ENCODE data around the gene FAM131A.

The FAM131A gene

DNA sequence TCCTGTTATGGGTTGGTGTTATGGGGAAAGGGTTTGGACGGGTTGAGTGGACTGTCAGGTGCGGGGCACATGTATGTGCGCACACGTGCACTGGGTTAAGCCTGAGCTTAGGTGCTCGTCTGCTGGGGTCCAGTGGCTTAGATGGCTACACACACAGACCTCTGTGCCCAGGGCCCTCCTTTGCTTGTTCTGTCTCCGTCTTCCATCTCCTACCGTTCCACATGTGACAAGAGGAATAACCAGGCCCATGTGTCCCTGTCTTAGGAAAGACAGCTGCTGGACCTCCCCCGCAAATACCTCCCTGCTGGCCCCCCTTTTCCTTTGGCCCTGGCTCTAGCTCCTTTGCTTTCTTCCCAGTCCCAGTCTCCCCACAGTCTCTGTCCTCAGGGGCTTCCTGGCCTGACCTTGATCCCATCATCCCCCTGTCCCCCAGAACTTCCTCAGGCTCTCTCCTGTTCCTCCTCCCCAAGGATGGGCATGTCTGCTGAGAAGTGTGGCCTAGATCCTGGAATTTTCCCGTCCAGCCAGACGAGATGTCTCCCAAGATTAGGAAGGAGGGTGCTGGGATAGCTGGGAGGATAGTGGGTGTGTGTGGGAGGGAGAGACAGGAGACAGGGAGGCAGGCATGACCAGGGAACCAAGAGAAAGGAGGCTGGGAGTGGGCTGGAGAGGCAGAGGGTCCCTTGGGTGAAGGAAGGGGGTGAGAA, 41.4 kb downstream of the FAM131A start:
- DNase-seq = no peak

DNA sequence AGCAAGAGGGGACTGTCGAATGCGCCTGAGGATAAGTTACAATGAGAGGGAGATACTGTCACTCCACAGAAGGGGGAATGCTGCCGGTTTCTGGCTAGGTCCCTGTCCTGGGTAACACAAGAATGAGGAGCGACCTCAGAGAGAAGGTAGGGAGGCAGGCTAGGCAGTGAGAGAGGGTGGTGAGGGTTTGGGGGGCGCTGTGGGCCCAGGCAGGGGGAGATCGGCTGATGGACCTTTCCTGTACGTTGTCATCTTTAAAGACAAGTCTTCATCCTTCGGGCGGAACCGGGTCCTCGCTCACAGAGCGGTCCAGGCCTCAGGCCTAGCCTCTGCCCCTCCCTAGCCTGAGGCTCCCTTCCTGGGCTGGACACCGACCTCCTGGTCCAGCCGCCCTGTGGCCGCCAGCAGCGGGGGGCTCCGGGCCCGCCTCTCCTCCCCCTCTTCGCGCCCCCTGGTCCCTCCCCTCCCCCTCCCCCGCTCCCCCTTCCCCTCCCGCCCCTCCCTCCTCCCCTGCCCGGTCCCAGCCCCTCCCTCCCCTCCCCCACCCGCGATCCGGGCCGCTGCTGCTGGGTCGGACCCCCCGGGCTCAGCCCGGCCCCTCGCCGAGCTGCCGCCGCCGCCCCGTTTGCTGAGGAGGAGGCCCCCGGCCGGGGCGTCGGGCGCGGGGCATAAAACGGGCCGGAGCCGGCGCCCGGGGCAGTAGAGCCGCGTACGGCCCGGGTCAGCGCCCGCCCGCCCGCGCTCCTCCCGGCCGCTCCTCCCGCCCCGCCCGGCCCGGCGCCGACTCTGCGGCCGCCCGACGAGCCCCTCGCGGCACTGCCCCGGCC, 42.2 kb downstream of the FAM131A start, which contains the start of gene CHRD:
Gene CHRD, plus strand, starts transcription at position 697 of the 827 bp plus-strand sequence. CDS start 265 bp downstream, outside the sequence.
- DNase-seq = no peak

DNA sequence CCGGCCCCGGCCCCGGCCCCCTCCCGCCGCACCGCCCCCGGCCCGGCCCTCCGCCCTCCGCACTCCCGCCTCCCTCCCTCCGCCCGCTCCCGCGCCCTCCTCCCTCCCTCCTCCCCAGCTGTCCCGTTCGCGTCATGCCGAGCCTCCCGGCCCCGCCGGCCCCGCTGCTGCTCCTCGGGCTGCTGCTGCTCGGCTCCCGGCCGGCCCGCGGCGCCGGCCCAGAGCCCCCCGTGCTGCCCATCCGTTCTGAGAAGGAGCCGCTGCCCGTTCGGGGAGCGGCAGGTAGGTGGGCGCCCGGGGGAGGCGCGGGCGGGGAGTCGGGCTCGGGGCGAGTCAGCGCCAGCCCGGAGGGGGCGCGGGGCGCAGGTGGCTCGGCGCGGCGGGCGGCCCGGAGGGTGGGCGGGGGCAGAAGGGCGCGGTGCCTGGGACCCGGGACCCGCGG, 42.8 kb downstream of the FAM131A start:
- DNase-seq = peak; percentile 46

DNA sequence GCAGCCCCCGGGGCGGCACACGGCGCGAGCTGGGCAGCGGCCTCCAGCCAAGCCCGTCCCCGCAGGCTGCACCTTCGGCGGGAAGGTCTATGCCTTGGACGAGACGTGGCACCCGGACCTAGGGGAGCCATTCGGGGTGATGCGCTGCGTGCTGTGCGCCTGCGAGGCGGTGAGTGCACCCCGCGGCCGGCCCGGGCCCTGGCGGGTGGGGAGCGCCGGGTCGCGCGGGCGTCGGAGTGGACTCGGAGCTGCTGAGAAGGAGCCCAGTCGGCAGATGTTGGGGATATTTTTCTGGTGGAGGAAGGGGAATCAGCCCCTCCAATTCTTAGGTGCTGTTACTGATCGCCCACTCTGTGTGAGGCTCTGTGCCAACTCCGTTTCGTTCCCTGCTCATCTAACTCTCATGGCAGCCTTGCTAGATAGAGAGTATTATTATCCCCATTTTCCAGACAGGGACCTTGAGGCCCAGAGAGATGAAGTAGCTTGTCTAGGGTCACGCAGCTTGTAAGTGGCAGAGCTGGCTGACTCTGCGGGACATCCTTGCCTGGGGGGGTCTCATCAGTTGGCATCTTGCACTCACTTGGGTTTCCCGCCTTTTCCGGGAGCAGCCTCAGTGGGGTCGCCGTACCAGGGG, 43.3 kb downstream of the FAM131A start:
- no peak for DNase-seq

- no peak for DNase-seq
These were observed 44.1 kb downstream of the FAM131A start for GRCh38 chr3:184381261-184382224.

DNA sequence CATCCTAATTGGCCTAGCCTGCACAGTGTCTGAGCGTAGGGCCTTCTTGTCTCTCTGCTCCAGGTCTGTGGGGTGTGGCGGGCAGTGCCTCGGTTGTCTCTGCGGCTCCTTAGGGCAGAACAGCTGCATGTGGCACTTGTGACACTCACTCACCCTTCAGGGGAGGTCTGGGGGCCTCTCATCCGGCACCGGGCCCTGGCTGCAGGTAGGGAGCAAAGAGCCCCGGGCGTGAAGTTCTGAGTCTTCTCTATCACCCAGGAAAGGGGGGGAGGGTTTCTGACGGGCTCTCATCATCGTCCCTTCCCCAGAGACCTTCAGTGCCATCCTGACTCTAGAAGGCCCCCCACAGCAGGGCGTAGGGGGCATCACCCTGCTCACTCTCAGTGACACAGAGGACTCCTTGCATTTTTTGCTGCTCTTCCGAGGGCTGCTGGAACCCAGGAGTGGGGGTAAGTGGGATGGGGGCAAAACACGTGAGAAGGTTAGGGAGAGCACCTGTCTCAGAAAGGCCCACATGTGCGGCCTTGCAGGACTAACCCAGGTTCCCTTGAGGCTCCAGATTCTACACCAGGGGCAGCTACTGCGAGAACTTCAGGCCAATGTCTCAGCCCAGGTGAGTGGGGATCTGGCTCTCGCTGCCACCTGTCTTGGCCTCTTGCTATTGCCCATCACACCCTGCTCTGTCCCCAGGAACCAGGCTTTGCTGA, 45.1 kb downstream of the FAM131A start:
- DNase-seq = no peak

DNA sequence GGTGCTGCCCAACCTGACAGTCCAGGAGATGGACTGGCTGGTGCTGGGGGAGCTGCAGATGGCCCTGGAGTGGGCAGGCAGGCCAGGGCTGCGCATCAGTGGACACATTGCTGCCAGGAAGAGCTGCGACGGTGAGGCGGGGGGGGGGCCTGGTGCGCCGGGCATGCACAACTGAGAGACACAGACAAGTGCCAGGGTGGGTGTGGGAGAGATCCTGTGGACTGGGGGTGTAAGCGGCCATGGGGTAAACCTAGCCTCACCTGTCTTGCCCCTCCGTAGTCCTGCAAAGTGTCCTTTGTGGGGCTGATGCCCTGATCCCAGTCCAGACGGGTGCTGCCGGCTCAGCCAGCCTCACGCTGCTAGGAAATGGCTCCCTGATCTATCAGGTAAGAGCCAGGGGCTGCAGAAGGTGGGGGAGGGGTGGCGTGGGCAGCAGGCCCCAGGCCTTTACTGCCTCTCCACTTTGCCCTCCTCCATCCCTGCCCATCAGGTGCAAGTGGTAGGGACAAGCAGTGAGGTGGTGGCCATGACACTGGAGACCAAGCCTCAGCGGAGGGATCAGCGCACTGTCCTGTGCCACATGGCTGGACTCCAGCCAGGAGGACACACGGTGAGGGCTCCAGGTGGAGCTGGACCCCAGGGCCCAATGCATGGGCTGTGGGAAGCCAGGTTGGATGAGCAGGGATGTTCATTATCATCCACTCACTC, 45.8 kb downstream of the FAM131A start:
- no peak for DNase-seq

GRCh38 chr3:184384342-184384741, 46.9 kb downstream of the FAM131A start:
- no peak for DNase-seq

DNA sequence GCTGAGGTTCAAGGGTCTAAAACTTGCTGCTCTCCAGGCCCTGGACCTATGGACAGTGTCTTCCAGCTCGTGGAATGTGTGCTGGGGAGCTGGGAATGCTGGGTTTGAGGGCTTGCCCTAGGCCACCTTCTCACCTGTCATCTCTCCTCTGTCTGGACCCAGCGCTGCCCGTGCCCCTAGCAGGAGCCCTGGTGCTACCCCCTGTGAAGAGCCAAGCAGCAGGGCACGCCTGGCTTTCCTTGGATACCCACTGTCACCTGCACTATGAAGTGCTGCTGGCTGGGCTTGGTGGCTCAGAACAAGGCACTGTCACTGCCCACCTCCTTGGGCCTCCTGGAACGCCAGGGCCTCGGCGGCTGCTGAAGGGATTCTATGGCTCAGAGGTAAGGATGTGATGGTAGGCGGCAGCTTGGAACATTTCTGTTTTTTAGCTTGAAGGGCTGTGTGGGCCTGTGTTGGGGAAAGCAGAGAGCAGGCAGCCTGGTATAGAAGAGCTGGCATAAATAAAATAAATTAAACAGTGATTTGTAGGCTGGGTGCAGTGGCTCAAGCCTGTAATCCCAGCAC, 47.5 kb downstream of the FAM131A start:
- DNase-seq = no peak

DNA sequence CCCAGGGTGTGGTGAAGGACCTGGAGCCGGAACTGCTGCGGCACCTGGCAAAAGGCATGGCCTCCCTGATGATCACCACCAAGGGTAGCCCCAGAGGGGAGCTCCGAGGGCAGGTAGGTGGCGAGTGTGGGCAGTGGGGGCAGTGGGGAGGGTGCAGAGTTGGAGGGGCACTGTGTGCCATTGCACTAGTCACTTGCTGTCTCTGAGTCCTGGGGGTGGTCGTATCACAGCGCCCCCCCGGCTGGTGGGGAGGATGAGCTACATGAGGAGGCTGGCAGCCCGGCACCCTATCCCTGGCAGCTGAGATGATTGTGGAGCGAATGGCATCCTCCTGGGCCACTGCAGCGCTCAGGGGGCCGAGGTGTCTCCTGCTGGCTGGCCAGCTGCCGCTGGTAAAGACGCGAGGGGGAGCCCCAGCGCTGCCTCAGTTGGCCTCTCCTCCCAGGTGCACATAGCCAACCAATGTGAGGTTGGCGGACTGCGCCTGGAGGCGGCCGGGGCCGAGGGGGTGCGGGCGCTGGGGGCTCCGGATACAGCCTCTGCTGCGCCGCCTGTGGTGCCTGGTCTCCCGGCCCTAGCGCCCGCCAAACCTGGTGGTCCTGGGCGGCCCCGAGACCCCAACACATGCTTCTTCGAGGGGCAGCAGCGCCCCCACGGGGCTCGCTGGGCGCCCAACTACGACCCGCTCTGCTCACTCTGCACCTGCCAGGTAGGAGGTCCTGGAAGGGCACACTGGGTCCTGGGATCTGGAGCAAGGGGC, 48.8 kb downstream of the FAM131A start:
- no peak for DNase-seq

GRCh38 chr3:184387174-184387714, 49.8 kb downstream of the FAM131A start:
- DNase-seq = no peak

GRCh38 chr3:184388164-184388935, 51.0 kb downstream of the FAM131A start:
- no peak for DNase-seq

DNA sequence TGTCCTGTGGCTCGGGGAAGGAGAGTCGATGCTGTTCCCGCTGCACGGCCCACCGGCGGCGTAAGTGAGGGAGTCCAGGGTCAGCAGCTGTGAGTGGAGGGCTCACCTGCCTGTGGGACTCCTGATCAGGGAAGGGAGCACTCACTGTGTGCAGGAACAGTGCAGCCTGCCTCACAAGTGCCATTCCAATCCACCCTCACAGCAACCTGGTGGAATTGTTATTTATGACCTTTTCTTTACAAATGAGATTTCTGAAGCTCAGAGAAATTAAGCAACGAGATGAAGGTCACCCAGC, 51.5 kb downstream of the FAM131A start:
- DNase-seq = no peak

DNA sequence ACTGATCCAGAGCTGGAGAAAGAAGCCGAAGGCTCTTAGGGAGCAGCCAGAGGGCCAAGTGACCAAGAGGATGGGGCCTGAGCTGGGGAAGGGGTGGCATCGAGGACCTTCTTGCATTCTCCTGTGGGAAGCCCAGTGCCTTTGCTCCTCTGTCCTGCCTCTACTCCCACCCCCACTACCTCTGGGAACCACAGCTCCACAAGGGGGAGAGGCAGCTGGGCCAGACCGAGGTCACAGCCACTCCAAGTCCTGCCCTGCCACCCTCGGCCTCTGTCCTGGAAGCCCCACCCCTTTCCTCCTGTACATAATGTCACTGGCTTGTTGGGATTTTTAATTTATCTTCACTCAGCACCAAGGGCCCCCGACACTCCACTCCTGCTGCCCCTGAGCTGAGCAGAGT, 52.0 kb downstream of the FAM131A start:
- DNase-seq = no peak

- DNase-seq = no peak
These were observed 52.6 kb downstream of the FAM131A start for GRCh38 chr3:184389935-184390528.

DNA sequence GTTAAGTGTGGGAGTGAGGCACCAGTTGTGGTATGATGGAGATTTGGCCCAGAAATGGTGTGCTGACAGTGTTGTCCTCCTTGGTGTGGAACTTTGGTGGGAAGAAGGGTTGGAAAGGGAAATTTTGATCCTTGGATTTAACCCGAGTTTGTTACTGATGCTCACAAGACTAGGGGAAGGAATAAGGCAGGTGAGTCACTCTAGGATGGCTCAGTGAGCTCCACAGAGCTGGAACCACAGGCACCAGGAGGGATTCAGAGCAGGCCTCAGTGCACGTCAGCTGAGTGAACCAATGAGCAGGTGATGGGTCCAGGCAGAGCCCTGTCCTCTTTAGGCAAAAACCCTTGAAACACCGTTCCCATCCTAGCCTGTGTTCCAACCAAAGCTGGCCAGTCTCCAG, 53.9 kb downstream of the FAM131A start:
- no peak for DNase-seq

DNA sequence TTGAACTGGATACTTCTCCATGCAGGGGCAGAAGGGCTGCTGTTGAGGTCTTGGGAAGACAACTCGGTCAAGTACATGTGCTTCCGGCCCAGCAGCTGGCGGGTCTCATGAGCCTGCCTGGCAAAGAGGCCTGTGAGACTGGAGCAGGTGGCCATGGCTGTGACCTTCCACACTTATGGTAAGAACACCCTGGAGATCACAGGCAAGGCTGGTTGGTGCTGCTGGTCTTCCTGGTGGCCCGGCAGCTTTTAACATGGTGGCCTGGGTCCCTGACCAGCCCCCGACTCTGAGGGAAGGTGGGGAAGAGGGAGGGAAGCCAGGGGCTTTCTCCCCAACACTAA, 57.9 kb downstream of the FAM131A start:
- no peak for DNase-seq

Data from fibroblast of skin of back (primary cell).